PC-9 (cell line): ENCODE measurements around the gene USP9X. TPM values are rescaled to one million over a fixed set of nuclear protein-coding genes. Genes with fewer than 3 reads are reported as not detected.

Experiments used
- BruUV-seq: library from RNA; stranded (reverse); fragments of 400-500 nt; replicated peaks from 2 replicates; lab custom pipeline; 2021; lab: Mats Ljungman, UMichigan
- CTCF ChIA-PET: fragments of 300-600 bp; sonication (Branson Sonifier 250); formaldehyde crosslinking; loops from one replicate; lab custom pipeline; 2022; ENCODE audit warnings: antibody characterized with exemption; lab: Charles Lee
- POLR2A ChIA-PET: fragments of 300-600 bp; sonication (Branson Sonifier 250); formaldehyde crosslinking; loops from one replicate; lab custom pipeline; 2022; ENCODE audit warnings: antibody characterized with exemption; ENCODE audit not compliant: unreplicated experiment; lab: Charles Lee
- DNase-seq, 2 experiments: peaks; one replicate each; pipeline versions ENCODE4 v3.0.0 to v3.0.0-alpha.2; 2015 to 2022; ENCODE audit warnings: mixed read lengths in 1 of 2
- H2AFZ ChIP-seq: fragments of 200-600 bp; sonication (generic); 2 replicates; pipeline ENCODE4 v1.8.1; 2017; ENCODE audit warnings: antibody characterized with exemption
- H3F3A ChIP-seq: fragments of 200-600 bp; sonication (generic); 2 replicates; pipeline ENCODE4 v1.8.1; 2017; ENCODE audit warnings: antibody characterized with exemption, mild to moderate bottlenecking, low read depth; ENCODE audit not compliant: insufficient read depth
- H3K27ac ChIP-seq: fragments of 200-600 bp; sonication (generic); 2 replicates; pipeline ENCODE4 v1.6.1; 2016; ENCODE audit warnings: mixed run types
- H3K27me3 ChIP-seq: fragments of 200-600 bp; sonication (generic); 2 replicates; pipeline ENCODE4 v1.6.1; 2016; ENCODE audit warnings: low read depth, mixed run types; ENCODE audit not compliant: insufficient read depth
- H3K36me3 ChIP-seq: fragments of 200-600 bp; sonication (generic); 2 replicates; pipeline ENCODE4 v1.6.1; 2016; ENCODE audit warnings: low read depth, mixed run types
- H3K4me1 ChIP-seq: fragments of 200-600 bp; sonication (generic); replicated peaks from 2 replicates; pipeline ENCODE4 v1.6.1; 2016; ENCODE audit warnings: mixed run types; ENCODE audit not compliant: insufficient read depth
- H3K4me2 ChIP-seq: fragments of 200-600 bp; sonication (generic); 2 replicates; pipeline ENCODE4 v1.6.1; 2017; ENCODE audit warnings: mixed run types
- H3K4me3 ChIP-seq: fragments of 200-600 bp; sonication (generic); 2 replicates; pipeline ENCODE4 v1.6.1; 2016; ENCODE audit warnings: mixed run types
- H3K79me2 ChIP-seq: fragments of 200-600 bp; sonication (generic); 2 replicates; pipeline ENCODE4 v1.6.1; 2017; ENCODE audit warnings: low read depth, mixed run types
- H3K9me2 ChIP-seq: fragments of 200-600 bp; sonication (generic); 2 replicates; pipeline ENCODE4 v1.8.1; 2017; ENCODE audit warnings: mild to moderate bottlenecking; ENCODE audit not compliant: insufficient read depth
- H3K9me3 ChIP-seq: fragments of 200-600 bp; sonication (generic); 2 replicates; pipeline ENCODE4 v1.8.1; 2016; ENCODE audit warnings: low read depth; ENCODE audit not compliant: insufficient read depth
- H4K20me1 ChIP-seq: fragments of 200-600 bp; sonication (generic); 2 replicates; pipeline ENCODE4 v1.8.1; 2017; ENCODE audit not compliant: insufficient read depth
- CTCF ChIP-seq: fragments of 200-600 bp; sonication (generic); conservative IDR thresholded peaks from 2 replicates; pipeline ENCODE4 v1.6.1; 2017; ENCODE audit warnings: mixed run types, antibody characterized with exemption, mild to moderate bottlenecking, moderate library complexity
- EZH2 ChIP-seq: fragments of 200-600 bp; sonication (generic); IDR thresholded peaks from 2 replicates; pipeline ENCODE4 v1.8.0; 2017; ENCODE audit warnings: antibody characterized with exemption, low read depth
- intact Hi-C: fragments of 100-400 bp; cut with micrococcal nuclease; formaldehyde crosslinking; loops from one replicate; pipeline ENCODE4 v1.10.0; 2022; ENCODE audit not compliant: unreplicated experiment
- total RNA-seq: library from RNA; stranded (reverse); gene quantifications from 2 replicates; pipeline ENCODE4 v1.2.3, GENCODE V29; 2021

USP9X gene
- total RNA-seq, 1 experiment from 2014 or later, result 43.2 TPM

GRCh38 chrX:41245641-41246040 is 160.4 kb downstream of the USP9X start:
- Histone ChIP-seq H3K4me1 (no peaks in the 10 kb centered on the region), H3K79me2 (no peaks in the 10 kb centered on the region), H3K4me3 (no peak overlapping the region), H3K27ac (no peak overlapping the region), H3K36me3 (no peaks in the 10 kb centered on the region), H3K27me3 (no peaks in the 10 kb centered on the region), H4K20me1 (no peaks in the 10 kb centered on the region), H3K4me2 (no peak overlapping the region), H2AFZ (no peak overlapping the region), H3F3A (no peaks in the 10 kb centered on the region), H3K9me2 (no peaks in the 10 kb centered on the region), H3K9me3 (no peaks in the 10 kb centered on the region)
- BruUV-seq, result no TSS peak
- no peak for DNase-seq
- ChIA-PET CTCF (no interaction called here), POLR2A (no interaction called here)
- intact Hi-C loops, result no loop called here
- TF ChIP-seq CTCF (no peak), EZH2 (no peak)

GRCh38 chrX:41250867-41251266 is 165.6 kb downstream of the USP9X start:
- no peaks in the 10 kb centered on the region for H3F3A ChIP-seq
- CTCF ChIA-PET, result no interaction called here
- no peak overlapping the region for H3K4me3 ChIP-seq
- BruUV-seq, result no TSS peak
- H3K9me3 ChIP-seq, result no peaks in the 10 kb centered on the region
- POLR2A ChIA-PET, result no interaction called here
- intact Hi-C loops, result loop anchor here (5.0 kb wide), 1 partner anchor 604 kb away; the partner anchor contains the start of gene CXorf38
- no peaks in the 10 kb centered on the region for H3K9me2 ChIP-seq
- H2AFZ ChIP-seq, result no peak overlapping the region
- TF ChIP-seq EZH2 (no peak), CTCF (no peak)
- H3K27ac ChIP-seq, result no peak overlapping the region
- no peak for DNase-seq
- H3K27me3 ChIP-seq, result no peaks in the 10 kb centered on the region
- no peaks in the 10 kb centered on the region for H3K36me3 ChIP-seq
- H3K4me2 ChIP-seq, result no peak overlapping the region
- no peaks in the 10 kb centered on the region for H4K20me1 ChIP-seq
- no peaks in the 10 kb centered on the region for H3K4me1 ChIP-seq
- no peaks in the 10 kb centered on the region for H3K79me2 ChIP-seq

GRCh38 chrX:41257801-41258200 is 172.6 kb downstream of the USP9X start:
- H3K9me2 ChIP-seq, result no peaks in the 10 kb centered on the region
- BruUV-seq, result no TSS peak
- intact Hi-C loops, result no loop called here
- H2AFZ ChIP-seq, result no peak overlapping the region
- H3F3A ChIP-seq, result no peaks in the 10 kb centered on the region
- no peak overlapping the region for H3K4me3 ChIP-seq
- no peaks in the 10 kb centered on the region for H3K79me2 ChIP-seq
- no peaks in the 10 kb centered on the region for H3K4me1 ChIP-seq
- POLR2A ChIA-PET, result no interaction called here
- no peak overlapping the region for H3K4me2 ChIP-seq
- no peaks in the 10 kb centered on the region for H4K20me1 ChIP-seq
- H3K36me3 ChIP-seq, result no peaks in the 10 kb centered on the region
- H3K9me3 ChIP-seq, result no peaks in the 10 kb centered on the region
- TF ChIP-seq EZH2, result no peak
- no peak for TF ChIP-seq CTCF
- no peak for DNase-seq
- no peaks in the 10 kb centered on the region for H3K27me3 ChIP-seq
- H3K27ac ChIP-seq, result no peak overlapping the region
- CTCF ChIA-PET, result no interaction called here
